Natural killer cell treated with Interleukin-12 subunit alpha and Interleukin-12 subunit beta and Interleukin-15 and Interleukin-18, amount 100 ng/mL, for 72 hours (primary cell): ENCODE results near the gene STIM1. TPM values are rescaled to one million over a fixed set of nuclear protein-coding genes. Genes with fewer than 3 reads are reported as not detected.
A peak's percentile ranks its signal among the peaks of the same experiment; 100 is the strongest.

Experiments used
- ATAC-seq, 2 donors: fragments of 150-1000 bp; cut with Tn5 transposase in 1 of 2; sonication (Bioruptor Pico), chemical (Tn5 transposase) in 1 of 2; 2 replicates each; pipeline ENCODE4 v1.10.0; 2021
- DNase-seq: peaks from one replicate; pipeline ENCODE4 v3.0.0; 2022; ENCODE audit warnings: low spot score
- H3K27ac Mint-ChIP-seq, 2 donors: 1 replicate in 1 of 2; 2 replicates in 1 of 2; pipeline ENCODE4 v1.8.0; 2022; ENCODE audit warnings: mixed read lengths in 2 of 2, mild to moderate bottlenecking in 1 of 2, moderate library complexity in 1 of 2
- H3K27me3 Mint-ChIP-seq, 2 donors: 1 replicate in 1 of 2; 2 replicates in 1 of 2; pipeline ENCODE4 v1.8.0; 2022; ENCODE audit warnings: mixed read lengths in 2 of 2
- H3K36me3 Mint-ChIP-seq: one replicate; pipeline ENCODE4 v1.8.0; 2022; ENCODE audit warnings: mixed read lengths
- H3K4me1 Mint-ChIP-seq, 2 donors: 1 replicate in 1 of 2; 2 replicates in 1 of 2; pipeline ENCODE4 v1.8.0; 2022; ENCODE audit warnings: low read depth in 2 of 2, mixed read lengths in 2 of 2, mild to moderate bottlenecking in 1 of 2
- H3K4me3 Mint-ChIP-seq: one replicate; pipeline ENCODE4 v1.8.0; 2022; ENCODE audit warnings: mixed read lengths
- H3K9me3 Mint-ChIP-seq: 2 replicates; pipeline ENCODE4 v1.8.0; 2022; ENCODE audit warnings: mixed read lengths
- total RNA-seq, 2 donors: library from RNA; stranded (reverse); gene quantifications; one replicate each; pipeline ENCODE4 v1.2.3, GENCODE V29; 2022

The STIM1 gene
- total RNA-seq, 2 donors from 2014 or later = 83.9 to 85.9 TPM

- Mint-ChIP-seq H3K27me3 (no peaks in the 10 kb centered on the region), H3K4me3 (no peak overlapping the region), H3K36me3 (no peaks in the 10 kb centered on the region), H3K27ac (peak overlapping the region in 1 of 2 donors; percentile 7), H3K9me3 (peaks cover 4% of the 10 kb centered on the region), H3K4me1 (peaks cover 38 to 52% of the 10 kb centered on the region in 2 donors)
- DNase-seq = no peak
- ATAC-seq = no peak
Observed at GRCh38 chr11:4019891-4020290, 164.4 kb downstream of the STIM1 start.

- DNase-seq = no peak
- Mint-ChIP-seq H3K4me1 (peaks cover 29 to 43% of the 10 kb centered on the region in 2 donors), H3K27ac (no peak overlapping the region), H3K27me3 (no peaks in the 10 kb centered on the region), H3K9me3 (peaks cover 4% of the 10 kb centered on the region), H3K36me3 (peaks cover 12% of the 10 kb centered on the region), H3K4me3 (no peak overlapping the region)
- ATAC-seq = no peak
Observed at GRCh38 chr11:4022669-4023068, 167.2 kb downstream of the STIM1 start.

- DNase-seq (no peak), ATAC-seq (no peak)
- peaks cover 12% of the 10 kb centered on the region for H3K36me3 Mint-ChIP-seq
- no peak overlapping the region for H3K4me3 Mint-ChIP-seq
- peak overlapping the region; percentile 31 to 32 for H3K27ac Mint-ChIP-seq
- peaks cover 19 to 32% of the 10 kb centered on the region in 2 donors for H3K4me1 Mint-ChIP-seq
- H3K9me3 Mint-ChIP-seq = peaks cover 4% of the 10 kb centered on the region
- no peaks in the 10 kb centered on the region for H3K27me3 Mint-ChIP-seq
Observed at GRCh38 chr11:4025248-4025966, 169.9 kb downstream of the STIM1 start.

GRCh38 chr11:4025967-4026324 lies 170.5 kb downstream of the STIM1 start:
- peaks cover 4% of the 10 kb centered on the region for H3K9me3 Mint-ChIP-seq
- no peak for DNase-seq
- ATAC-seq = no peak
- H3K4me3 Mint-ChIP-seq = no peak overlapping the region
- peak overlapping the region; percentile 31 to 32 for H3K27ac Mint-ChIP-seq
- H3K4me1 Mint-ChIP-seq = peaks cover 19 to 28% of the 10 kb centered on the region in 2 donors
- no peaks in the 10 kb centered on the region for H3K27me3 Mint-ChIP-seq
- peaks cover 12% of the 10 kb centered on the region for H3K36me3 Mint-ChIP-seq

- no peaks in the 10 kb centered on the region for H3K27me3 Mint-ChIP-seq
- DNase-seq (no peak), ATAC-seq (no peak)
- H3K4me3 Mint-ChIP-seq = no peak overlapping the region
- peaks cover 4% of the 10 kb centered on the region for H3K9me3 Mint-ChIP-seq
- H3K36me3 Mint-ChIP-seq = peaks cover 12% of the 10 kb centered on the region
- H3K27ac Mint-ChIP-seq = no peak overlapping the region
- peaks cover 16 to 26% of the 10 kb centered on the region in 2 donors for H3K4me1 Mint-ChIP-seq
Observed at GRCh38 chr11:4026389-4026788, 170.9 kb downstream of the STIM1 start.

- H3K36me3 Mint-ChIP-seq = peaks cover 12% of the 10 kb centered on the region
- no peaks in the 10 kb centered on the region for H3K27me3 Mint-ChIP-seq
- H3K9me3 Mint-ChIP-seq = peaks cover 4% of the 10 kb centered on the region
- no peak overlapping the region for H3K4me3 Mint-ChIP-seq
- DNase-seq (no peak), ATAC-seq (no peak)
- no peak overlapping the region for H3K27ac Mint-ChIP-seq
- H3K4me1 Mint-ChIP-seq = peaks cover 6 to 20% of the 10 kb centered on the region in 2 donors
Observed at GRCh38 chr11:4027746-4028145, 172.3 kb downstream of the STIM1 start.

GRCh38 chr11:4030197-4030596 lies 174.7 kb downstream of the STIM1 start:
- Mint-ChIP-seq H3K36me3 (peaks cover 12% of the 10 kb centered on the region), H3K27ac (no peak overlapping the region)

GRCh38 chr11:4032097-4032496 lies 176.6 kb downstream of the STIM1 start:
- no peak overlapping the region for H3K4me3 Mint-ChIP-seq
- peaks cover 4% of the 10 kb centered on the region for H3K36me3 Mint-ChIP-seq
- H3K27me3 Mint-ChIP-seq = no peaks in the 10 kb centered on the region
- peaks cover 2% of the 10 kb centered on the region for H3K9me3 Mint-ChIP-seq
- ATAC-seq = no peak
- no peak for DNase-seq
- H3K27ac Mint-ChIP-seq = no peak overlapping the region
- H3K4me1 Mint-ChIP-seq = peaks cover 13 to 18% of the 10 kb centered on the region in 2 donors

More at GRCh38 chr11:4030197-4030596, 174.7 kb downstream of the STIM1 start:
- no peaks in the 10 kb centered on the region for H3K27me3 Mint-ChIP-seq
- H3K9me3 Mint-ChIP-seq = no peaks in the 10 kb centered on the region
- no peak for DNase-seq
- H3K4me1 Mint-ChIP-seq = peaks cover 6 to 10% of the 10 kb centered on the region in 2 donors
- no peak overlapping the region for H3K4me3 Mint-ChIP-seq
- ATAC-seq = no peak

GRCh38 chr11:4035985-4036384 lies 180.5 kb downstream of the STIM1 start:
- H3K27ac Mint-ChIP-seq = no peak overlapping the region
- no peak overlapping the region for H3K4me3 Mint-ChIP-seq
- DNase-seq (no peak), ATAC-seq (no peak)
- H3K4me1 Mint-ChIP-seq = peaks cover 19 to 29% of the 10 kb centered on the region in 2 donors
- H3K27me3 Mint-ChIP-seq = no peaks in the 10 kb centered on the region
- peaks cover 2% of the 10 kb centered on the region for H3K9me3 Mint-ChIP-seq
- peaks cover 4% of the 10 kb centered on the region for H3K36me3 Mint-ChIP-seq

GRCh38 chr11:4039011-4039410 lies 183.5 kb downstream of the STIM1 start:
- Mint-ChIP-seq H3K27me3 (no peaks in the 10 kb centered on the region), H3K9me3 (peaks cover 2% of the 10 kb centered on the region), H3K27ac (no peak overlapping the region), H3K36me3 (peaks cover 4% of the 10 kb centered on the region), H3K4me3 (no peak overlapping the region), H3K4me1 (peaks cover 31 to 47% of the 10 kb centered on the region in 2 donors)
- ATAC-seq (no peak), DNase-seq (no peak)

- Mint-ChIP-seq H3K27ac (peak overlapping the region in 1 of 2 donors; percentile 2), H3K9me3 (peaks cover 2% of the 10 kb centered on the region), H3K4me3 (no peak overlapping the region), H3K4me1 (peaks cover 36 to 50% of the 10 kb centered on the region in 2 donors), H3K36me3 (peaks cover 4% of the 10 kb centered on the region), H3K27me3 (no peaks in the 10 kb centered on the region)
- DNase-seq = no peak
- no peak for ATAC-seq
Observed at GRCh38 chr11:4040461-4040860, 185.0 kb downstream of the STIM1 start.

GRCh38 chr11:4041731-4042391 lies 186.4 kb downstream of the STIM1 start:
- H3K27ac Mint-ChIP-seq = peak overlapping the region in 1 of 2 donors; percentile 29
- peaks cover 40 to 49% of the 10 kb centered on the region in 2 donors for H3K4me1 Mint-ChIP-seq
- no peak overlapping the region for H3K4me3 Mint-ChIP-seq
- no peaks in the 10 kb centered on the region for H3K36me3 Mint-ChIP-seq
- no peaks in the 10 kb centered on the region for H3K9me3 Mint-ChIP-seq
- DNase-seq = no peak
- no peaks in the 10 kb centered on the region for H3K27me3 Mint-ChIP-seq
- ATAC-seq = no peak

- Mint-ChIP-seq H3K4me1 (peaks cover 33 to 46% of the 10 kb centered on the region in 2 donors), H3K9me3 (no peaks in the 10 kb centered on the region)
Observed at GRCh38 chr11:4044976-4045646, 189.6 kb downstream of the STIM1 start.

GRCh38 chr11:4048340-4048739 lies 192.9 kb downstream of the STIM1 start:
- Mint-ChIP-seq H3K27me3 (no peaks in the 10 kb centered on the region), H3K27ac (no peak overlapping the region), H3K36me3 (no peaks in the 10 kb centered on the region), H3K9me3 (no peaks in the 10 kb centered on the region), H3K4me1 (peaks cover 15 to 31% of the 10 kb centered on the region in 2 donors), H3K4me3 (no peak overlapping the region)
- DNase-seq (no peak), ATAC-seq (no peak)

More at GRCh38 chr11:4044976-4045646, 189.6 kb downstream of the STIM1 start:
- no peak for DNase-seq
- Mint-ChIP-seq H3K27me3 (no peaks in the 10 kb centered on the region), H3K4me3 (no peak overlapping the region), H3K27ac (no peak overlapping the region), H3K36me3 (no peaks in the 10 kb centered on the region)
- ATAC-seq = no peak
